Heart left ventricle (tissue), 13 donors: ENCODE results near the gene TOP2B.

Source experiments
- CTCF ChIP-seq, 12 donors: fragments of 200-600 bp; sonication (generic) in 4 of 12; IDR thresholded peaks; one replicate each; pipeline versions ENCODE4 v1.5.0 to v1.8.0; 2018 to 2022; ENCODE audit warnings: antibody characterized with exemption in 12 of 12, mild to moderate bottlenecking in 5 of 12
- POLR2A ChIP-seq, 2 donors: fragments of 450-650 bp; IDR thresholded peaks; one replicate each; pipeline ENCODE4 v1.6.1; 2017; ENCODE audit warnings: antibody characterized with exemption in 2 of 2, mild to moderate bottlenecking in 2 of 2, moderate library complexity in 2 of 2
- donor health status: ischemic (EF 13 %, LVEDD 7.1; RV severe dilation, severe dysfunction).
- donor health status: DM: no; HTN: yes; CAD: no.
- donor health status: DM: no; HTN: no; CAD: no.
- donor health status: ischemic (EF 25% LVEDD 6.9; RV normal size, moderate dysfunction).
- donor health status: ischemic (EF 25% LVEDD 5.7; RV mildly dilated, moderate dysfunction).
- donor health status: ischemic (EF 35%, LVEDD 5.7; RV mildly dilated, moderate dysfunction).
- donor health status: nonischemic (EF 11% LVEDD 7.7; RV severe dilation, severe dysfunction).
- donor health status: DM: yes; HTN: yes; CAD: no.
- donor health status: PGD.
- donor health status: ischemic (EF 29% LVEDD 5.4; RV normal size, mild dysfunction).
- donor health status: nonischemic (EF 23%, LVEDD 6.1; RV moderate dilation, normal function).

GRCh38 chr3:25587526-25587925 is 77.2 kb downstream of the TOP2B start:
- TF ChIP-seq CTCF (IDR thresholded peaks at IDR 0.05): no peak
- TF ChIP-seq POLR2A (IDR thresholded peaks at IDR 0.05): no peak
